A549 (cell line): ENCODE measurements around the gene NOTCH4.

Experiments
- CEBPB ChIP-seq, 2 experiments: fragments of >200 bp in 1 of 2; sonication (Bioruptor Twin) in 1 of 2; formaldehyde crosslinking in 1 of 2; IDR thresholded peaks; 2 replicates each; pipeline ENCODE4 v1.6.1; 2012 to 2016
- CTCF ChIP-seq: fragments of >200 bp; sonication (Bioruptor Twin); formaldehyde crosslinking; IDR thresholded peaks from 3 replicates; pipeline ENCODE4 v1.5.1; 2016
- EP300 ChIP-seq, 2 experiments: fragments of >200 bp; sonication (Bioruptor Twin); formaldehyde crosslinking; IDR thresholded peaks; 2 replicates in 1 of 2; 3 replicates in 1 of 2; pipeline ENCODE4 v1.6.1; 2016 to 2017
- POLR2A ChIP-seq: IDR thresholded peaks from 2 replicates; pipeline ENCODE4 v1.6.1; 2012; ENCODE audit warnings: mild to moderate bottlenecking, low read length
- RFX5 ChIP-seq: fragments of 450-650 bp; IDR thresholded peaks from 2 replicates; pipeline ENCODE4 v1.7.1; 2014; ENCODE audit warnings: antibody characterized with exemption, mild to moderate bottlenecking, moderate library complexity
- RNF2 ChIP-seq: fragments of 200-600 bp; sonication (generic); IDR thresholded peaks from 2 replicates; pipeline ENCODE4 v1.6.1; 2016; ENCODE audit warnings: low read depth, mild to moderate bottlenecking, antibody characterized with exemption, moderate library complexity, borderline replicate concordance

GRCh38 chr6:32234934-32235333 is 11.1 kb upstream of the NOTCH4 start:
- TF ChIP-seq CTCF (no peak), CEBPB (IDR thresholded peaks at IDR 0.05) (no peak), RFX5 (no peak), RNF2 (no peak), POLR2A (no peak), EP300 (IDR thresholded peaks at IDR 0.05) (no peak)
